ENCODE measurements around the gene RIC1.

DNA sequence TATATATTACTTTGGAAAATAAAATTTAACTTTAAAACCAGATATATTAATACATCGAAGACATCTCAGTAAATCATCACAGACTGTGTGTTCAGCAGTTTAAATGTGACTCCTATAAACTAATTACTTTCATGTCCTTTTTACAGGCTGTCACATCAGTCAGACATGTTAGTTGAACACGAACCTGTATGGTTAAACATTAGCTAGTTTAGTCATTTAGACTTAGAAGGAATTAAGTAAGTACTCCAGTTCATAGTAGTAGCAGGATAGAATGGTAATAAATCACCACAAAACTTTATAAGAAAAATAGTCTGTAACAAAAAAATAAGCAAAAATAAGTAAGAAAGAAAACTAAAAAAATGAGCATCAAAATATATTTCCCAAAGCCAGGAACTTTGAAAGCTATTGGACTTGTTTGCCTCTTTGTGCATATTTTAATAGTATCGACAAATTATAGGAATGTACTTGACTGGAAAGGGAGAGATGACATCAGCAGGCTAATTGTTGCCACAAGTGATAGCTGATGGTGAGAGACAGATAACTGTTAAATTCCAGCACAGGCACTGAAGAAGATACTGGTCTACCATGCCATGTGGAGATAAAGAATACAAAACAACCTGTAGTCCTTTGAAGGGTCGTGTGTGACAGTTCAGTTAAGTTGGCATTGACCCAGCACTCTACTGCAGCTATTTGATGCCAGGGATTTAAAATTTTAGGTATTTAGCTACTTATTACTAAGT, 83.9 kb downstream of the RIC1 start:
- no peak for TF ChIP-seq CTCF (IDR thresholded peaks at IDR 0.05 in 4 of 5, conservative IDR thresholded peaks at IDR 0.05 in 1 of 5)
- TF ChIP-seq POLR2A (IDR thresholded peaks at IDR 0.05): no peak
